ENCODE measurements around the gene LPIN1. TPM values are rescaled to one million over a fixed set of nuclear protein-coding genes. Genes with fewer than 3 reads are reported as not detected.
A peak's percentile ranks its signal among the peaks of the same experiment; 100 is the strongest.

LPIN1 gene
- total RNA-seq, 1 experiment from 2014 or later = 43.1 TPM

DNA sequence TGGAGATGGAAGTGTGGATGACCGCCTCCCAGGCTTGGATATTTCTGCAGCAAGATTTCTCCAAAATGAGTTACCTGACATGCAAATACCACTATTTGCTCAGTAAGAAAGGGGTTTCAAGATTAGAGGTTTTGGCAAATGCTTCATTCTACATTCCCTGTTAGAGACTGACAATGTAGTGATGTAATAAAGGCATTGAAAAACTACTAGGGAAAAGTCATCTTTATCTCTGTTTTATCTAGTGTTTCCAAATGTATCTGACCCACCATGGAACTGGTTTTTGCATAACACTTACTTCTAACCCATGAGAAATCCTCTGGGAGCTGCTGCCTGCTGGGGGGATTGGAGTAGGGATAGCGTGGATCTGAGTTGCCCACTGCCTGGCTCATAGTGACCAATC lies 43.5 kb upstream of the LPIN1 start:
- H3K27ac ChIP-seq = no peak overlapping the region
- no peaks in the 10 kb centered on the region for H3K9me2 ChIP-seq (ENCODE audit: insufficient read depth)
- no peak overlapping the region for H2AFZ ChIP-seq
- no peak overlapping the region for H3K4me3 ChIP-seq
- H3K4me1 ChIP-seq (replicated peaks; ENCODE audit: insufficient read depth) = peaks cover 80% of the 10 kb centered on the region
- H3F3A ChIP-seq (ENCODE audit: insufficient read depth, low read depth) = peaks cover 28% of the 10 kb centered on the region
- H3K27me3 ChIP-seq (ENCODE audit: insufficient read depth, low read depth) = no peaks in the 10 kb centered on the region
- no peaks in the 10 kb centered on the region for H4K20me1 ChIP-seq (ENCODE audit: insufficient read depth)
- intact Hi-C loops (cut with micrococcal nuclease; ENCODE audit: unreplicated experiment) = no loop called here
- no peaks in the 10 kb centered on the region; the same call in 1 of the 2 replicates for H3K9me3 ChIP-seq (ENCODE audit: insufficient read depth, low read depth)
- no TSS peak for BruUV-seq (replicated peaks)
- DNase-seq = no peak
- CTCF ChIA-PET = no interaction called here
- POLR2A ChIA-PET (ENCODE audit: unreplicated experiment) = no interaction called here
- no peak overlapping the region for H3K4me2 ChIP-seq
- H3K79me2 ChIP-seq (ENCODE audit: low read depth) = no peaks in the 10 kb centered on the region
- no peak for TF ChIP-seq EZH2 (IDR thresholded peaks at IDR 0.05; ENCODE audit: low read depth)
- TF ChIP-seq, protein P1, sequence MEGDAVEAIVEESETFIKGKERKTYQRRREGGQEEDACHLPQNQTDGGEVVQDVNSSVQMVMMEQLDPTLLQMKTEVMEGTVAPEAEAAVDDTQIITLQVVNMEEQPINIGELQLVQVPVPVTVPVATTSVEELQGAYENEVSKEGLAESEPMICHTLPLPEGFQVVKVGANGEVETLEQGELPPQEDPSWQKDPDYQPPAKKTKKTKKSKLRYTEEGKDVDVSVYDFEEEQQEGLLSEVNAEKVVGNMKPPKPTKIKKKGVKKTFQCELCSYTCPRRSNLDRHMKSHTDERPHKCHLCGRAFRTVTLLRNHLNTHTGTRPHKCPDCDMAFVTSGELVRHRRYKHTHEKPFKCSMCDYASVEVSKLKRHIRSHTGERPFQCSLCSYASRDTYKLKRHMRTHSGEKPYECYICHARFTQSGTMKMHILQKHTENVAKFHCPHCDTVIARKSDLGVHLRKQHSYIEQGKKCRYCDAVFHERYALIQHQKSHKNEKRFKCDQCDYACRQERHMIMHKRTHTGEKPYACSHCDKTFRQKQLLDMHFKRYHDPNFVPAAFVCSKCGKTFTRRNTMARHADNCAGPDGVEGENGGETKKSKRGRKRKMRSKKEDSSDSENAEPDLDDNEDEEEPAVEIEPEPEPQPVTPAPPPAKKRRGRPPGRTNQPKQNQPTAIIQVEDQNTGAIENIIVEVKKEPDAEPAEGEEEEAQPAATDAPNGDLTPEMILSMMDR (conservative IDR thresholded peaks at IDR 0.05) = no peak
- H3K36me3 ChIP-seq (ENCODE audit: low read depth) = no peaks in the 10 kb centered on the region

DNA sequence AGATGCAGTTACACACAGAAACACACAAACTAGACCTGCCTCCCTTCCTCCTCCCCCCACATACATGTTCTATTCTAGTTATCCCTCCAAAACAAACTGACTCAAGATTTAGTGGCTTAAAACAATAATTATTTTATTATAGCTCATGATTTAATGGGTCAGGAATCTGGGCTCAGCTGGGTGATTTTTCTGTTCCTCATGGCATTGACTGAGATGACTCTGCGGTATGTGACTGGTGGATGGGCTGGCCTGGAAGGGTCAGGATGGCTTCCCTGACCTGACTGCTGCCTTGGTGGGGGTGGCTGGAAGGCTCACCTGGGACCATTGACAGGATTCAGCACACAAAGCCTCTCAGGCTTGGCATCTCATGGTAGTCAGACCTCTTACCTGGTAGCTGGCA lies 42.7 kb upstream of the LPIN1 start:
- no peaks in the 10 kb centered on the region for H3K79me2 ChIP-seq (ENCODE audit: low read depth)
- 0 out of 2 replicates have a peak overlapping the region, but pooled peaks have one; percentile 3 for H3K27ac ChIP-seq
- intact Hi-C loops (cut with micrococcal nuclease; ENCODE audit: unreplicated experiment) = no loop called here
- ChIA-PET POLR2A (ENCODE audit: unreplicated experiment) (no interaction called here), CTCF (no interaction called here)
- peaks cover 80% of the 10 kb centered on the region for H3K4me1 ChIP-seq (replicated peaks; ENCODE audit: insufficient read depth)
- no peaks in the 10 kb centered on the region for H3K27me3 ChIP-seq (ENCODE audit: insufficient read depth, low read depth)
- peaks cover 20% of the 10 kb centered on the region for H3F3A ChIP-seq (ENCODE audit: insufficient read depth, low read depth)
- no peaks in the 10 kb centered on the region for H3K36me3 ChIP-seq (ENCODE audit: low read depth)
- no peaks in the 10 kb centered on the region for H4K20me1 ChIP-seq (ENCODE audit: insufficient read depth)
- peak in 1 of 2 experiments; percentile 80 for DNase-seq
- H2AFZ ChIP-seq = no peak overlapping the region
- H3K9me2 ChIP-seq (ENCODE audit: insufficient read depth) = no peaks in the 10 kb centered on the region
- H3K9me3 ChIP-seq (ENCODE audit: insufficient read depth, low read depth) = no peaks in the 10 kb centered on the region; the same call in 1 of the 2 replicates
- H3K4me2 ChIP-seq = peak overlapping the region; percentile 33
- H3K4me3 ChIP-seq = no peak overlapping the region
- BruUV-seq (replicated peaks) = no TSS peak
- TF ChIP-seq EZH2 (IDR thresholded peaks at IDR 0.05; ENCODE audit: low read depth) = no peak
- TF ChIP-seq, protein P1 (conservative IDR thresholded peaks at IDR 0.05) = no peak

DNA sequence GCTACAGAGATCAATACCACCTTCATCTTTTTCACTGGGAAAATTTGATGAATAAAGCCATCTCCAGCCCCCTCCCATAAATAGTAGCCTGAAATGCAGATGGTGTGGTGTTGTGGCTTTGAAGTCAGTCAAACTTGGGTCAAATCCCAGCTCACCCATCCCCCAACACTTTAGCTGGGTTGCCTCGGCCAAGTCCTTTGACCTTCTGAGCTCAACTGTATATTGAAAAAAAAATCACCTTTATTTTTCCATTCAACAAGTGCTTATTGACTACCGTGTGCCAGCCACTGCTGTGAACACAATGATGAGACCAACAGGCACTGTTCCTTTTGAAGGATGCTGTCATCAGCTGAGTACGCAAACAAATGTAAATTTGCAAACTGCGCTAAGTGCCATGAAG lies 41.4 kb upstream of the LPIN1 start:
- CTCF ChIA-PET = no interaction called here
- Histone ChIP-seq H2AFZ (no peak overlapping the region), H3K4me3 (no peak overlapping the region), H3F3A (ENCODE audit: insufficient read depth, low read depth) (peaks cover 21% of the 10 kb centered on the region), H3K9me2 (ENCODE audit: insufficient read depth) (no peaks in the 10 kb centered on the region), H3K36me3 (ENCODE audit: low read depth) (no peaks in the 10 kb centered on the region), H3K4me1 (replicated peaks; ENCODE audit: insufficient read depth) (peaks cover 80% of the 10 kb centered on the region), H3K79me2 (ENCODE audit: low read depth) (no peaks in the 10 kb centered on the region), H3K27me3 (ENCODE audit: insufficient read depth, low read depth) (no peaks in the 10 kb centered on the region), H3K27ac (no peak overlapping the region), H3K4me2 (no peak overlapping the region), H4K20me1 (ENCODE audit: insufficient read depth) (no peaks in the 10 kb centered on the region), H3K9me3 (ENCODE audit: insufficient read depth, low read depth) (no peaks in the 10 kb centered on the region; the same call in 1 of the 2 replicates)
- POLR2A ChIA-PET (ENCODE audit: unreplicated experiment) = no interaction called here
- no peak for TF ChIP-seq EZH2 (IDR thresholded peaks at IDR 0.05; ENCODE audit: low read depth)
- TF ChIP-seq, protein P1 (conservative IDR thresholded peaks at IDR 0.05) = no peak
- BruUV-seq (replicated peaks) = no TSS peak
- DNase-seq = peak in 1 of 2 experiments; percentile 21
- intact Hi-C loops (cut with micrococcal nuclease; ENCODE audit: unreplicated experiment) = no loop called here

All from PC-9 (cell line).